HEK293T (cell line): Measurements from ENCODE around the gene BMERB1.

Source experiments
- FOXK2 ChIP-seq: fragments of 450-650 bp; IDR thresholded peaks from 2 replicates; pipeline ENCODE4 v1.6.1; 2016; ENCODE audit warnings: mild to moderate bottlenecking
- FOXM1 ChIP-seq: fragments of 450-650 bp; IDR thresholded peaks from 2 replicates; pipeline ENCODE4 v1.6.1; 2017; ENCODE audit warnings: mild to moderate bottlenecking, borderline replicate concordance
- L3MBTL2 ChIP-seq: fragments of 450-650 bp; conservative IDR thresholded peaks from 2 replicates; pipeline ENCODE4 v1.6.1; 2016; ENCODE audit warnings: mild to moderate bottlenecking

- TF ChIP-seq L3MBTL2 (no peak), FOXK2 (no peak), FOXM1 (no peak)
These were observed 162.7 kb downstream of the BMERB1 start for GRCh38 chr16:15597135-15597534.
